K562 treated with DMSO at 1 percent for 24 hours (cell line): ENCODE data around the gene APEX2. TPM values are rescaled to one million over a fixed set of nuclear protein-coding genes. Genes with fewer than 3 reads are reported as not detected.

ENCODE experiments used
- total RNA-seq: library from RNA; unstranded; fragments of 300-600 nt; gene quantifications from 2 replicates; pipeline ENCODE4 v1.2.3, GENCODE V29; 2022; ENCODE audit warnings: low read depth; ENCODE audit not compliant: insufficient read depth

APEX2 gene, protein sequence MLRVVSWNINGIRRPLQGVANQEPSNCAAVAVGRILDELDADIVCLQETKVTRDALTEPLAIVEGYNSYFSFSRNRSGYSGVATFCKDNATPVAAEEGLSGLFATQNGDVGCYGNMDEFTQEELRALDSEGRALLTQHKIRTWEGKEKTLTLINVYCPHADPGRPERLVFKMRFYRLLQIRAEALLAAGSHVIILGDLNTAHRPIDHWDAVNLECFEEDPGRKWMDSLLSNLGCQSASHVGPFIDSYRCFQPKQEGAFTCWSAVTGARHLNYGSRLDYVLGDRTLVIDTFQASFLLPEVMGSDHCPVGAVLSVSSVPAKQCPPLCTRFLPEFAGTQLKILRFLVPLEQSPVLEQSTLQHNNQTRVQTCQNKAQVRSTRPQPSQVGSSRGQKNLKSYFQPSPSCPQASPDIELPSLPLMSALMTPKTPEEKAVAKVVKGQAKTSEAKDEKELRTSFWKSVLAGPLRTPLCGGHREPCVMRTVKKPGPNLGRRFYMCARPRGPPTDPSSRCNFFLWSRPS
- total RNA-seq: 27.4 and 30.9 TPM in 2 replicates

DNA sequence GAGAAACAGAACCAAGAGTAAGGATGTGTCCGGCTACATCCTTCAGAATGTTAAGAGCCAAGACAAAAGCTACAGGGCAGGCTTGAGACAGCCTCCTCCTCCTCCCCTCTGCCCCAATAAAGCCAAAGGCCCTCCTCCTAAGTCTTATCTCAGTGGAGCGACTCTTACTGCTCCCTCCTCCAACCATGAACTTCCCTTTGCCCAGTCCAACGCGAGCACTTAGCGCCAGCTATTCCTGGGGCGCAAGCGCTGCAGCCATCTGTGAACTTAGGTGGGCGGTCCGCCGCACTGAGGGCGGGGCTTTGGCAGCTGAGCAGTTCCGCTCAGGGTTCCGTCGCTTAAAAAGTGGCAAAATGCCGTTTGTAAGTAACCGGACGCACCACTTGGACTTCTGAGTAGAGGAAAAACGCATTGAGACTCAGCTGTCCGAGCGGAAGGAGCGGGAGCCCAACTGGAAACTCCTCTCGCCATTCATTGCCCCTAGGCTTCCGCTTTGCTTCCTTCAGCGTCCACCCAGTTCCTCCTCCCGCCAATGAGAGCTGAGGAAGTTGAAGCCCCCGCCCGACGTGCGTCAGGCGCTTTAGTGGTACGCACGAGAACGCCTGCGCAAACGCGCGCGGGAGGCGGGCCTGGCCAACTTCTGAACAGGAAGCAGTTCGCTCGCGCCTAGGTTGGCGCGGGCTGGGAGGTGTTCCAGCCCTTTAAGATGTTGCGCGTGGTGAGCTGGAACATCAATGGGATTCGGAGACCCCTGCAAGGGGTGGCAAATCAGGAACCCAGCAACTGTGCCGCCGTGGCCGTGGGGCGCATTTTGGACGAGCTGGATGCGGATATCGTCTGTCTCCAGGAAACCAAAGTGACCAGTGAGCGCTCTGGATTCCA is at the start of gene APEX2:
Gene APEX2, plus strand, starts transcription at position 647 of the 882 bp plus-strand sequence. Its CDS starts 60 bp downstream, at position 707.

DNA sequence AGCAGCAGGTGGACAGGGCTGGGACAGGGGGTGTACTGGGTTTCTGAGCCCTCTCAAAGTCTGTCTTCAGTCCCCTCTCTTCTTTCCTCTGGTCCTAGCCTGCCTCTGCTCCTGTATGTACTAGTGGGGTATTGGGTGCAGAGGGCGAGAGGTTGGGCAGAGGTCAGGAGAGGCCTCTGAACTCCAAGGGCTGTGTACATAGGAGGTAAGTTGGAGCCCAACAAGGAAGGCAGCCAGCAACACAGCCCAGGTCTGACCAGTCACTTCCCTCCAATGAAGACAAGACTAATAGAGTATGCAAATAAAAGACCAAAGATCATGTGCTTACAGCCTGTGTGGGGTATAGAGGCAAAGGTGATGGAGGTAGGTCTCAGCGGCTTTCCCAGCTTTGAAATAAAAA is 6.1 kb upstream of the APEX2 start, which contains the start of gene PFKFB1:
Gene PFKFB1, minus strand, starts transcription at position 90 of the 400 bp plus-strand sequence. CDS start 181 bp downstream, outside the sequence.

DNA sequence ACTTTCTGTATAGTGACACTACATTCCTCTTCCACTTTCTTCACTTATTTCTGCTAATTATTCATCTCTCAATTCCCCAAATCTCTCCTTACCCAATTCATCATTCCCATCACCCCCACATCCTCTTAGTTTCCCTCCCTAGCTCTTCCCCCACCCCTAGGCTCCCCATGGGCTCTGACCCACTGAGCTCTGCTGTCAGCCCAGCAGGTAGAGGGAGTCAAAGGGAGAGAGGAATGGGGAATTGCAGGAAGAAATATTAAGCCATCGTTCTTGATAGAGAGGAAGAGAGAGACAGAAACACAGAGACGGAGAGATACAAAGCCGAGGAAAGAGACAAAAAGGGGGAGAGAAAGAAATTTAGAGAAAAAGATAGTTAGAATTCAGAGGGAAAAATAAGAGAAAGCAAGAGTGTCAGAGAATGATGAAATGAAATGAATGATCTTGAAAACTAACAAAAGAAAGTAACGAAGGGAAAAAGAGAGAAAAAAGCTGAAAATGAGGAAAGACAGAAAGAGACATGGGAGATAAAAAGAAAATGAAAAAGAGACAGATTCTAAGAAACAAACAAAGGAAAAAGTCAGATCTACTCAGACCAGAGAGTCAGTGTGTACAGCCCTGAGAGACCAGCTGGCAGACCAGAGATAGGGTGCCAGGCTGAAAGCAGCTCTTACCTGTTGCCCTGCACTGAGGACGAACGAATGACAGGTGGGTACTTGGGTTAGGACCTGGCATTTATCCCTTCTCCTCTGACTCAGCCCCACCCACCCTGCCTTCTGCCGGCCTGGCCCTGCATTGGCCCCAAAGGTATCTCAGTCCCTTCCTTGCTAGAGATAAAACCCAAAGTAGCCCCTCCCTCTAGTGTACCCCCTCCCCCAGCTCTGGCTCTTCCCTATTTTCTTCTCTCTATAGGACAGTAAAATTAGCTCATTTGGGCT is 30.4 kb downstream of the APEX2 start, which contains the start of gene ALAS2:
Gene ALAS2, minus strand, starts transcription at position 707 of the 935 bp plus-strand sequence. CDS start 4,977 bp downstream, outside the sequence.

Other genes starting within 250 kb of the APEX2 start
- not detected in 2 replicates for gene ITIH6, start 202.1 kb upstream of the APEX2 start, total RNA-seq
- 53.9 and 54.3 TPM in 2 replicates for gene MAGED2, start 192.6 kb upstream of the APEX2 start, total RNA-seq
- gene TRO, start 79.5 kb upstream of the APEX2 start, total RNA-seq: 1.0 and 1.1 TPM in 2 replicates
- 0.23 TPM in 1 of 2 replicates, not detected in the other for gene PFKFB1, start 6.2 kb upstream of the APEX2 start, total RNA-seq
- gene ALAS2, start 30.6 kb downstream of the APEX2 start, total RNA-seq: 47.6 and 50.9 TPM in 2 replicates
- gene PAGE2B, start 74.7 kb downstream of the APEX2 start, total RNA-seq: 13.5 and 21.9 TPM in 2 replicates
- gene PAGE2, start 88.7 kb downstream of the APEX2 start, total RNA-seq: 2.3 and 3.8 TPM in 2 replicates
- gene PAGE5, start 220.0 kb downstream of the APEX2 start, total RNA-seq: 236 and 259 TPM in 2 replicates